A549 (cell line): ENCODE measurements around the gene C14orf119. TPM values are rescaled to one million over a fixed set of nuclear protein-coding genes. Genes with fewer than 3 reads are reported as not detected.

Experiments
- ATAC-seq, 2 experiments: fragments of 200-7000 bp in 1 of 2; fragments of >200 bp in 1 of 2; cut with Nextera tagmentation in 1 of 2; cut with Tn5 transposase in 1 of 2; 3 replicates each; pipeline versions ENCODE4 v1.8.0 to v1.9.1; 2018 to 2020; ENCODE audit warnings: mild to moderate bottlenecking in 1 of 2, moderate library complexity in 1 of 2
- CTCF ChIA-PET: fragments of 300-600 bp; sonication (Branson Sonifier 250); formaldehyde crosslinking; extraction: SDS; loops from one replicate; lab custom pipeline; 2021; ENCODE audit warnings: antibody characterized with exemption, inconsistent platforms; lab: Yijun Ruan, JAX
- POLR2A ChIA-PET: fragments of 350-600 bp; formaldehyde crosslinking; extraction: SDS; loops from one replicate; lab custom pipeline; 2021; ENCODE audit warnings: antibody characterized with exemption, inconsistent platforms; lab: Yijun Ruan, JAX
- DNase-seq, 2 experiments: peaks; one replicate each; pipeline versions ENCODE4 v3.0.0 to v3.0.0-alpha.2; 2011 to 2016; ENCODE audit warnings: low read depth in 1 of 2, low spot score in 1 of 2
- FAIRE-seq: peaks from 2 replicates; lab custom pipeline; 2011; peaks lifted over from hg19 to GRCh38; lab: Jason Lieb, UNC
- H3K27ac ChIP-seq, 2 experiments: fragments of >200 bp; sonication (Bioruptor Twin); formaldehyde crosslinking; 3 replicates each; pipeline ENCODE4 v1.5.1; 2016 to 2017
- H3K4me1 ChIP-seq: fragments of >200 bp; sonication (Bioruptor Twin); formaldehyde crosslinking; 3 replicates; pipeline ENCODE4 v1.6.1; 2016
- H3K4me2 ChIP-seq: fragments of >200 bp; sonication (Bioruptor Twin); formaldehyde crosslinking; 3 replicates; pipeline ENCODE4 v1.6.1; 2016
- H3K4me3 ChIP-seq: fragments of >200 bp; sonication (Bioruptor Twin); formaldehyde crosslinking; 3 replicates; pipeline ENCODE4 v1.5.1; 2016
- H3K9me3 ChIP-seq: fragments of >200 bp; sonication (Bioruptor Twin); formaldehyde crosslinking; 3 replicates; pipeline ENCODE4 v1.6.1; 2016
- BHLHE40 ChIP-seq: IDR thresholded peaks from 2 replicates; pipeline ENCODE4 v1.6.1; 2012; ENCODE audit warnings: low read depth, low read length, inconsistent platforms
- CBX2 ChIP-seq: fragments of 200-600 bp; sonication (generic); IDR thresholded peaks from 2 replicates; pipeline ENCODE4 v1.6.1; 2016; ENCODE audit warnings: low read depth, mild to moderate bottlenecking, borderline replicate concordance
- EP300 ChIP-seq, 2 experiments: fragments of >200 bp; sonication (Bioruptor Twin); formaldehyde crosslinking; IDR thresholded peaks; 2 replicates in 1 of 2; 3 replicates in 1 of 2; pipeline ENCODE4 v1.6.1; 2016 to 2017
- FOSL2 ChIP-seq, 2 experiments: fragments of 450-650 bp in 1 of 2; fragments of >200 bp in 1 of 2; sonication (Bioruptor Twin) in 1 of 2; formaldehyde crosslinking; IDR thresholded peaks; 2 replicates each; pipeline versions ENCODE4 v1.5.0 to v1.6.1; 2016 to 2020; ENCODE audit warnings: mild to moderate bottlenecking in 1 of 2, moderate library complexity in 1 of 2
- FOXS1 ChIP-seq: fragments of 250-450 bp; sonication (Bioruptor Pico); IDR thresholded peaks from 2 replicates; pipeline ENCODE4 v1.5.0; 2020; ENCODE audit warnings: mild to moderate bottlenecking, moderate library complexity
- JUN ChIP-seq, 2 experiments: fragments of >200 bp; sonication (Bioruptor Twin); formaldehyde crosslinking; IDR thresholded peaks; 2 replicates in 1 of 2; 3 replicates in 1 of 2; pipeline ENCODE4 v1.6.1; 2016 to 2017
- MYC ChIP-seq: IDR thresholded peaks from 2 replicates; pipeline ENCODE4 v1.6.1; 2012; ENCODE audit warnings: mild to moderate bottlenecking, inconsistent platforms, low read length, improper control_type of control experiment, borderline replicate concordance
- NFE2L2 ChIP-seq: fragments of 150-350 bp; conservative IDR thresholded peaks from 2 replicates; pipeline ENCODE4 v1.6.1; 2014; ENCODE audit warnings: low read length
- NPAS2 ChIP-seq: fragments of 250-450 bp; sonication (Bioruptor Pico); IDR thresholded peaks from 2 replicates; pipeline ENCODE4 v1.8.0; 2022; ENCODE audit warnings: mild to moderate bottlenecking, moderate library complexity, borderline replicate concordance
- PHF8 ChIP-seq: fragments of 200-600 bp; sonication (generic); IDR thresholded peaks from 2 replicates; pipeline ENCODE4 v1.6.1; 2016; ENCODE audit warnings: low read depth, mild to moderate bottlenecking, antibody characterized with exemption, moderate library complexity, borderline replicate concordance
- POLR2A ChIP-seq: IDR thresholded peaks from 2 replicates; pipeline ENCODE4 v1.6.1; 2012; ENCODE audit warnings: mild to moderate bottlenecking, low read length
- POLR2AphosphoS2 ChIP-seq: conservative IDR thresholded peaks from 2 replicates; pipeline ENCODE4 v1.6.1; 2012; ENCODE audit warnings: low read length, improper control_type of control experiment, inconsistent platforms
- RARB ChIP-seq: fragments of 250-450 bp; sonication (Bioruptor Pico); IDR thresholded peaks from 2 replicates; pipeline ENCODE4 v1.8.0; 2021; ENCODE audit warnings: mild to moderate bottlenecking, moderate library complexity
- RNF2 ChIP-seq: fragments of 200-600 bp; sonication (generic); IDR thresholded peaks from 2 replicates; pipeline ENCODE4 v1.6.1; 2016; ENCODE audit warnings: low read depth, mild to moderate bottlenecking, antibody characterized with exemption, moderate library complexity, borderline replicate concordance
- WGBS: methylation state at CpG from one replicate; pipeline ENCODE4 v1.1.6; 2017; ENCODE audit errors: missing lambda C conversion rate; 5-methylcytosine and 5-hydroxymethylcytosine counted together
- polyA minus RNA-seq: library from RNA; depleted of rRNA, polyadenylated mRNA; stranded (reverse); fragments of >200 nt; gene quantifications from 2 replicates; pipeline ENCODE4 v1.2.3, GENCODE V29; 2011; rRNA and poly(A)+ RNA removed
- polyA plus RNA-seq, 4 experiments: library from polyadenylated mRNA; depleted of rRNA in 3 of 4; stranded (reverse); fragments of >200 nt; fragmentation: RNase III in 1 of 4; extraction: RNeasy Plus Mini Kit Qiagen cat#74134 plus additional on column Dnase treatment in 1 of 4; gene quantifications; 2 replicates in 3 of 4; 3 replicates in 1 of 4; pipeline ENCODE4 v1.2.3, GENCODE V29; 2011 to 2017
- TF ChIP-seq, protein P1 (sequence below): fragments of >200 bp; sonication (Bioruptor Twin); formaldehyde crosslinking; IDR thresholded peaks from 3 replicates; pipeline ENCODE4 v1.6.1; 2016
- TF ChIP-seq, protein P2 (sequence below): fragments of 200-600 bp; sonication (generic); IDR thresholded peaks from 2 replicates; pipeline ENCODE4 v1.6.1; 2016; ENCODE audit warnings: antibody characterized with exemption, mild to moderate bottlenecking, moderate library complexity
- TF ChIP-seq, protein P3 (sequence below): IDR thresholded peaks from 2 replicates; pipeline ENCODE4 v1.6.1; 2012
- TF ChIP-seq, protein P4 (sequence below): IDR thresholded peaks from 2 replicates; pipeline ENCODE4 v1.6.1; 2012
- TF ChIP-seq, protein P5 (sequence below): fragments of 250-450 bp; sonication (Bioruptor Pico); IDR thresholded peaks from 2 replicates; pipeline ENCODE4 v1.5.0; 2021; ENCODE audit warnings: mild to moderate bottlenecking, moderate library complexity, borderline replicate concordance

The C14orf119 gene, protein sequence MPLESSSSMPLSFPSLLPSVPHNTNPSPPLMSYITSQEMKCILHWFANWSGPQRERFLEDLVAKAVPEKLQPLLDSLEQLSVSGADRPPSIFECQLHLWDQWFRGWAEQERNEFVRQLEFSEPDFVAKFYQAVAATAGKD
- polyA plus RNA-seq (2011; rRNA removed) (82.5 and 107 TPM in 2 replicates), polyA plus RNA-seq (2017; fragmentation: RNase III; extraction: RNeasy Plus Mini Kit Qiagen cat#74134 plus additional on column Dnase treatment) (94.8 to 102 TPM (median 99.2 TPM) in 3 replicates), polyA minus RNA-seq (69.8 and 95.8 TPM in 2 replicates)
- 53.1 and 63.1 TPM in 2 replicates for polyA plus RNA-seq (2012; cell fraction: cytosol; rRNA removed)
- 21.8 and 29.1 TPM in 2 replicates for polyA plus RNA-seq (2012; cell fraction: nucleus; rRNA removed)

DNA sequence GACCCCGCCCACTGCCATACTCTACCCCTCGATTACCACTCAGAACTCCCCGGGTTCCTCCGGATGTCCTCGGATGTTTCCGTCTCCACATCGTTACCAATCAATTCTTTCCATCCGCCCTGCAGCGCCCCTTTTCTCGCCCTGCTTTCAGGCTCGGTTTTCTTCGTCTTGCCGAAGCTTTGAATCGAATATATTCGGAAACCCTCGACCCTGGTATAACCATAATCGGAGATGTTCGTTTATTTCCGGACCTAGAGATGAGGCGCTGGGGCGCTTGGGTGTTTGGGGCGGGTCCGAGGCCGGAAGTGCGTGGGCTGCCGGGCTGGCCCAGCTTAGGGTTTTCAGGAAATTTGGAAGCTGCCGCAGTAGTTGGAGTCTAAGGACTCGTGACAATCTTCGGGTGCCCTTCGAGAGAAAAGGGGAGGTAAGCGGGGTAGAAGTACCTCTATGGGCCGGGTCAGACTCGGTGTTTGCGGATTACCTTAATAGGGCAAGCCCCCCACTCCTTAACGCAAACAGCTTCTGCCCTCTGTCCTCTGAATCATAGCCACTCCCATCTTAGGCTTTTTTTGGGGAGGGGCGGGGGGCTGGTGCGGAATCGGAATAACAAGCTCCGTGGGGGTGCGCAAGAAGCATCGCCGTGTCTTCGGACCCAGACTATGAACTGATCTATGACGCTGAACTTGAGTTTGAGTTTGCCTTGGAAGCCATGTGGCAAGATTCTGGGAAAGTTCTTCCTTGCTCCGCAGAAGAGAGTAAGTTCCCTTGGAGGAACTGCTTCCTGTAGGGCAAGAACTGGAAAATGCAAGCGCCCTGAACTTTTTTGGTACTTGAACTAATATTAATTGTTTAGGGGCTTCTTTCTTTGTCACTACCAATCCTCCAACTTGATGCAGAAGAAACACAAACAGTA lies at the start of gene C14orf119:
TSS of gene C14orf119 (plus strand) at position 310 of the 913 bp plus-strand sequence. CDS start 2,154 bp downstream, outside the sequence.
- Histone ChIP-seq H3K27ac (peak within 1 kb of the TSS; percentile 89 to 97), H3K4me3 (peak within 1 kb of the TSS; percentile 62), H3K9me3 (no peaks in the 10 kb centered on the region), H3K4me2 (peak within 1 kb of the TSS; percentile 98), H3K4me1 (peaks cover 23% of the 10 kb centered on the region)
- DNase-seq (peak; percentile 98), ATAC-seq (peak; percentile 90 to 93), FAIRE-seq (no peak)
- ChIA-PET POLR2A (interaction anchor here (0.6 to 2.7 kb wide), 36 partner anchors 9 to 1100 kb away, joined by 3 to 36 read pairs (median 4); partner anchors contain the start of genes BCL2L2, CIROP, DAD1 and HAUS4), CTCF (interaction anchor here (0.8 to 5.2 kb wide), 17 partner anchors 9 to 215 kb away, joined by 3 to 71 read pairs (median 6); partner anchors contain the start of gene CDH24)
- no peak for TF ChIP-seq FOXS1 (CRISPR knock-in tag)
- peak; percentile 81 for TF ChIP-seq POLR2A
- TF ChIP-seq, protein P1, sequence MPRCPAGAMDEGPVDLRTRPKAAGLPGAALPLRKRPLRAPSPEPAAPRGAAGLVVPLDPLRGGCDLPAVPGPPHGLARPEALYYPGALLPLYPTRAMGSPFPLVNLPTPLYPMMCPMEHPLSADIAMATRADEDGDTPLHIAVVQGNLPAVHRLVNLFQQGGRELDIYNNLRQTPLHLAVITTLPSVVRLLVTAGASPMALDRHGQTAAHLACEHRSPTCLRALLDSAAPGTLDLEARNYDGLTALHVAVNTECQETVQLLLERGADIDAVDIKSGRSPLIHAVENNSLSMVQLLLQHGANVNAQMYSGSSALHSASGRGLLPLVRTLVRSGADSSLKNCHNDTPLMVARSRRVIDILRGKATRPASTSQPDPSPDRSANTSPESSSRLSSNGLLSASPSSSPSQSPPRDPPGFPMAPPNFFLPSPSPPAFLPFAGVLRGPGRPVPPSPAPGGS, result peak; percentile 79; the same call in 2 of the 3 replicates
- TF ChIP-seq, protein P2, sequence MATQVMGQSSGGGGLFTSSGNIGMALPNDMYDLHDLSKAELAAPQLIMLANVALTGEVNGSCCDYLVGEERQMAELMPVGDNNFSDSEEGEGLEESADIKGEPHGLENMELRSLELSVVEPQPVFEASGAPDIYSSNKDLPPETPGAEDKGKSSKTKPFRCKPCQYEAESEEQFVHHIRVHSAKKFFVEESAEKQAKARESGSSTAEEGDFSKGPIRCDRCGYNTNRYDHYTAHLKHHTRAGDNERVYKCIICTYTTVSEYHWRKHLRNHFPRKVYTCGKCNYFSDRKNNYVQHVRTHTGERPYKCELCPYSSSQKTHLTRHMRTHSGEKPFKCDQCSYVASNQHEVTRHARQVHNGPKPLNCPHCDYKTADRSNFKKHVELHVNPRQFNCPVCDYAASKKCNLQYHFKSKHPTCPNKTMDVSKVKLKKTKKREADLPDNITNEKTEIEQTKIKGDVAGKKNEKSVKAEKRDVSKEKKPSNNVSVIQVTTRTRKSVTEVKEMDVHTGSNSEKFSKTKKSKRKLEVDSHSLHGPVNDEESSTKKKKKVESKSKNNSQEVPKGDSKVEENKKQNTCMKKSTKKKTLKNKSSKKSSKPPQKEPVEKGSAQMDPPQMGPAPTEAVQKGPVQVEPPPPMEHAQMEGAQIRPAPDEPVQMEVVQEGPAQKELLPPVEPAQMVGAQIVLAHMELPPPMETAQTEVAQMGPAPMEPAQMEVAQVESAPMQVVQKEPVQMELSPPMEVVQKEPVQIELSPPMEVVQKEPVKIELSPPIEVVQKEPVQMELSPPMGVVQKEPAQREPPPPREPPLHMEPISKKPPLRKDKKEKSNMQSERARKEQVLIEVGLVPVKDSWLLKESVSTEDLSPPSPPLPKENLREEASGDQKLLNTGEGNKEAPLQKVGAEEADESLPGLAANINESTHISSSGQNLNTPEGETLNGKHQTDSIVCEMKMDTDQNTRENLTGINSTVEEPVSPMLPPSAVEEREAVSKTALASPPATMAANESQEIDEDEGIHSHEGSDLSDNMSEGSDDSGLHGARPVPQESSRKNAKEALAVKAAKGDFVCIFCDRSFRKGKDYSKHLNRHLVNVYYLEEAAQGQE, result 0 out of 2 replicates have a peak, but pooled peaks have one; percentile 25
- no peak for TF ChIP-seq POLR2AphosphoS2
- no peak for TF ChIP-seq CBX2
- no peak for TF ChIP-seq BHLHE40
- peak; percentile 50; the same call in 1 of the 2 replicates for TF ChIP-seq MYC
- TF ChIP-seq, protein P3, sequence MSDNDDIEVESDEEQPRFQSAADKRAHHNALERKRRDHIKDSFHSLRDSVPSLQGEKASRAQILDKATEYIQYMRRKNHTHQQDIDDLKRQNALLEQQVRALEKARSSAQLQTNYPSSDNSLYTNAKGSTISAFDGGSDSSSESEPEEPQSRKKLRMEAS, result peak; percentile 61
- TF ChIP-seq NFE2L2, result no peak
- TF ChIP-seq, protein P4, sequence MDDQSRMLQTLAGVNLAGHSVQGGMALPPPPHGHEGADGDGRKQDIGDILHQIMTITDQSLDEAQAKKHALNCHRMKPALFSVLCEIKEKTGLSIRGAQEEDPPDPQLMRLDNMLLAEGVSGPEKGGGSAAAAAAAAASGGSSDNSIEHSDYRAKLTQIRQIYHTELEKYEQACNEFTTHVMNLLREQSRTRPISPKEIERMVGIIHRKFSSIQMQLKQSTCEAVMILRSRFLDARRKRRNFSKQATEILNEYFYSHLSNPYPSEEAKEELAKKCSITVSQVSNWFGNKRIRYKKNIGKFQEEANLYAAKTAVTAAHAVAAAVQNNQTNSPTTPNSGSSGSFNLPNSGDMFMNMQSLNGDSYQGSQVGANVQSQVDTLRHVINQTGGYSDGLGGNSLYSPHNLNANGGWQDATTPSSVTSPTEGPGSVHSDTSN, result 0 out of 2 replicates have a peak, but pooled peaks have one; percentile 9
- TF ChIP-seq, protein P5, sequence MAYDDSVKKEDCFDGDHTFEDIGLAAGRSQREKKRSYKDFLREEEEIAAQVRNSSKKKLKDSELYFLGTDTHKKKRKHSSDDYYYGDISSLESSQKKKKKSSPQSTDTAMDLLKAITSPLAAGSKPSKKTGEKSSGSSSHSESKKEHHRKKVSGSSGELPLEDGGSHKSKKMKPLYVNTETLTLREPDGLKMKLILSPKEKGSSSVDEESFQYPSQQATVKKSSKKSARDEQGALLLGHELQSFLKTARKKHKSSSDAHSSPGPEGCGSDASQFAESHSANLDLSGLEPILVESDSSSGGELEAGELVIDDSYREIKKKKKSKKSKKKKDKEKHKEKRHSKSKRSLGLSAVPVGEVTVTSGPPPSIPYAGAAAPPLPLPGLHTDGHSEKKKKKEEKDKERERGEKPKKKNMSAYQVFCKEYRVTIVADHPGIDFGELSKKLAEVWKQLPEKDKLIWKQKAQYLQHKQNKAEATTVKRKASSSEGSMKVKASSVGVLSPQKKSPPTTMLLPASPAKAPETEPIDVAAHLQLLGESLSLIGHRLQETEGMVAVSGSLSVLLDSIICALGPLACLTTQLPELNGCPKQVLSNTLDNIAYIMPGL (CRISPR knock-in tag), result no peak
- TF ChIP-seq RARB (CRISPR knock-in tag), result no peak
- TF ChIP-seq PHF8, result peak; percentile 92
- no peak for TF ChIP-seq RNF2
- TF ChIP-seq EP300 (IDR thresholded peaks at IDR 0.05), result no peak
- peak; percentile 38 to 61; a peak in 3 of 5 replicates for TF ChIP-seq JUN (IDR thresholded peaks at IDR 0.05)
- TF ChIP-seq NPAS2 (CRISPR knock-in tag), result no peak
- TF ChIP-seq FOSL2 (IDR thresholded peaks at IDR 0.05), result no peak
- peak; percentile 62 for TF ChIP-seq FOSL2 (CRISPR knock-in tag; IDR thresholded peaks at IDR 0.05)
- under 1% methylated on average over 37 of the region's 46 CpGs for WGBS
